ENCODE data around the gene CERS6. TPM values are rescaled to one million over a fixed set of nuclear protein-coding genes. Genes with fewer than 3 reads are reported as not detected.
"Not testable (repeated sequence)": the region's sequence is repeated elsewhere in the genome, so short reads cannot be mapped to it uniquely, and the experiment has no call there.

The CERS6 gene
- total RNA-seq, 1 donor from 2014 or later, result 23.9 TPM

- intact Hi-C loops (cut with micrococcal nuclease), result no loop called here
These were observed 176.6 kb downstream of the CERS6 start for GRCh38 chr2:168632709-168633121.

GRCh38 chr2:168633200-168633599 is 177.1 kb downstream of the CERS6 start:
- intact Hi-C loops (cut with micrococcal nuclease), result no loop called here

GRCh38 chr2:168633895-168634294 is 177.8 kb downstream of the CERS6 start:
- intact Hi-C loops (cut with micrococcal nuclease), result no loop called here

- intact Hi-C loops (cut with micrococcal nuclease), result no loop called here
These were observed 179.0 kb downstream of the CERS6 start for GRCh38 chr2:168635065-168635577.

GRCh38 chr2:168639018-168639417 is 182.9 kb downstream of the CERS6 start:
- intact Hi-C loops (cut with micrococcal nuclease), result no loop called here

GRCh38 chr2:168639441-168639898 is 183.4 kb downstream of the CERS6 start:
- intact Hi-C loops (cut with micrococcal nuclease), result no loop called here

GRCh38 chr2:168640039-168640438 is 184.0 kb downstream of the CERS6 start:
- intact Hi-C loops (cut with micrococcal nuclease), result no loop called here

GRCh38 chr2:168641636-168642035 is 185.6 kb downstream of the CERS6 start:
- intact Hi-C loops (cut with micrococcal nuclease), result no loop called here

- intact Hi-C loops (cut with micrococcal nuclease), result no loop called here
These were observed 186.8 kb downstream of the CERS6 start for GRCh38 chr2:168642873-168643272.

GRCh38 chr2:168643979-168644378 is 187.9 kb downstream of the CERS6 start:
- intact Hi-C loops (cut with micrococcal nuclease), result no loop called here

- intact Hi-C loops (cut with micrococcal nuclease), result no loop called here
These were observed 189.7 kb downstream of the CERS6 start for GRCh38 chr2:168645696-168646338.

- intact Hi-C loops (cut with micrococcal nuclease), result no loop called here
These were observed 193.0 kb downstream of the CERS6 start for GRCh38 chr2:168649105-168649504.

- intact Hi-C loops (cut with micrococcal nuclease), result no loop called here
These were observed 193.5 kb downstream of the CERS6 start for GRCh38 chr2:168649562-168649961.

- intact Hi-C loops (cut with micrococcal nuclease), result no loop called here
These were observed 194.1 kb downstream of the CERS6 start for GRCh38 chr2:168650139-168650538.

- intact Hi-C loops (cut with micrococcal nuclease), result no loop called here
These were observed 194.7 kb downstream of the CERS6 start for GRCh38 chr2:168650781-168651180.

- intact Hi-C loops (cut with micrococcal nuclease), result no loop called here
These were observed 197.2 kb downstream of the CERS6 start for GRCh38 chr2:168652997-168653921.

- intact Hi-C loops (cut with micrococcal nuclease), result no loop called here
These were observed 198.6 kb downstream of the CERS6 start for GRCh38 chr2:168654705-168655104.

GRCh38 chr2:168655207-168655606 is 199.1 kb downstream of the CERS6 start:
- intact Hi-C loops (cut with micrococcal nuclease), result no loop called here

- intact Hi-C loops (cut with micrococcal nuclease), result not testable (repeated sequence)
These were observed 201.3 kb downstream of the CERS6 start for GRCh38 chr2:168657378-168657777.

- intact Hi-C loops (cut with micrococcal nuclease), result no loop called here
These were observed 202.6 kb downstream of the CERS6 start for GRCh38 chr2:168658706-168659105.

- intact Hi-C loops (cut with micrococcal nuclease), result no loop called here
These were observed 205.1 kb downstream of the CERS6 start for GRCh38 chr2:168660870-168661862.

All from T-helper 1 cell treated with Interleukin-12 subunit alpha and Interleukin-12 subunit beta and Interleukin-4 antibody, amounts not matched to agents 30 ng/mL and 1 ng/mL, for 36 hours (primary cell).